ENCODE measurements around the gene METTL13. TPM values are rescaled to one million over a fixed set of nuclear protein-coding genes. Genes with fewer than 3 reads are reported as not detected.

METTL13 gene, protein sequence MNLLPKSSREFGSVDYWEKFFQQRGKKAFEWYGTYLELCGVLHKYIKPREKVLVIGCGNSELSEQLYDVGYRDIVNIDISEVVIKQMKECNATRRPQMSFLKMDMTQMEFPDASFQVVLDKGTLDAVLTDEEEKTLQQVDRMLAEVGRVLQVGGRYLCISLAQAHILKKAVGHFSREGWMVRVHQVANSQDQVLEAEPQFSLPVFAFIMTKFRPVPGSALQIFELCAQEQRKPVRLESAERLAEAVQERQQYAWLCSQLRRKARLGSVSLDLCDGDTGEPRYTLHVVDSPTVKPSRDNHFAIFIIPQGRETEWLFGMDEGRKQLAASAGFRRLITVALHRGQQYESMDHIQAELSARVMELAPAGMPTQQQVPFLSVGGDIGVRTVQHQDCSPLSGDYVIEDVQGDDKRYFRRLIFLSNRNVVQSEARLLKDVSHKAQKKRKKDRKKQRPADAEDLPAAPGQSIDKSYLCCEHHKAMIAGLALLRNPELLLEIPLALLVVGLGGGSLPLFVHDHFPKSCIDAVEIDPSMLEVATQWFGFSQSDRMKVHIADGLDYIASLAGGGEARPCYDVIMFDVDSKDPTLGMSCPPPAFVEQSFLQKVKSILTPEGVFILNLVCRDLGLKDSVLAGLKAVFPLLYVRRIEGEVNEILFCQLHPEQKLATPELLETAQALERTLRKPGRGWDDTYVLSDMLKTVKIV
- 10 to 100 TPM; 14.8 to 19.4 TPM for total RNA-seq
- long read RNA-seq, donor 1, transcript METTL13-201 (8 exons, 3,327 nt): major isoform, 12 of 19 reads
- long read RNA-seq, donor 1, partial matches to known transcripts: 5 of 19 reads
- long read RNA-seq, donor 1, other reads (novel, unspliced or antisense): 1 of 19 reads
- long read RNA-seq, donor 2, transcript METTL13-202 (8 exons, 3,022 nt): minor isoform, 5 of 36 reads
- long read RNA-seq, donor 2, transcript METTL13-201 (8 exons, 3,327 nt): major isoform, 15 of 36 reads
- long read RNA-seq, donor 2, partial matches to known transcripts: 8 of 36 reads
- long read RNA-seq, donor 2, other reads (novel, unspliced or antisense): 8 of 36 reads

- DNase-seq (ENCODE audit: low spot score): peak; percentile 100
- intact Hi-C loops (cut with DNase I): no loop called here
Measured at GRCh38 chr1:171781176-171781875, at the start of gene METTL13. TSS of gene METTL13 (plus strand) at chr1:171781660. CDS start at chr1:171781968, 308 bp downstream.

DNA sequence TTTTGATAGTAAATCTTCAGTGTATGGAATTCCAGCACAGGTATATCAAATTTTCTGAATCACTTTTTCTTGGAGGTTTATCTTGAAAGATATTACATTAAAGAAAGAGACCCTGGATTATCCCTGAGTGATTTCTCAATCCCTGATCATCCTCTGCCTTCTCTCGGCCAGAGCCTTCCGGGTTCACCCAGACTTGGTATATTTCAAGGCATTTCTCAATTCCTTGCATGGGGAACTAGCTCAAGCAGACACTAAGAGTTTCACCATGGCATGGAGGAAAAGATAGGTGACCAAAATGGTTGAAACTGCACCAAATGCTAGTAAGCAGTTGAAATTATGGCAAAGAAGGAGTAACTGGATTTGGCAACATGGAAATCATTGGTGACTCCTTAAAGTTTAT is 45.3 kb upstream of the METTL13 start:
- intact Hi-C loops (cut with DNase I): no loop called here

GRCh38 chr1:171738911-171739310 is 42.5 kb upstream of the METTL13 start:
- DNase-seq (ENCODE audit: low spot score): no peak
- intact Hi-C loops (cut with DNase I): no loop called here

More for the DNA sequence above, 45.3 kb upstream of the METTL13 start:
- DNase-seq (ENCODE audit: low spot score): no peak

DNA sequence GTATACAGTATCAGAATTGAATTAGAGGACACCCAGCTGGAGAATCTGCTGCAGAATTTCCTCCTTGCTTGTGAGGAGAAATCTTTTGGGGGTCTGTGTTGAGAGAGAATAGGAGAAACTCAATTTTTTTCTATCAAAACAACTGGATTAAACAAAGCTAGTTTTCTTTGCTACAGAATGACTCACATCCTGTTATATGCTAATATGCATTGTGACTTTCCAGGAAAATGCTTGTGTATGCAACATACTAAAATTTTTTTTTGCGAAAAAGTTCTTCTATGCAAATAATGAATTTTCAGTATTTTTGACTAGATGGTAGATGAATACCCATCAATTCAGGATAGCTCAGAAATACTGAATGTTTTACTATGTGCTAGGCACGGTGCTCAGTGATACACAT is 41.8 kb upstream of the METTL13 start:
- intact Hi-C loops (cut with DNase I): no loop called here

DNA sequence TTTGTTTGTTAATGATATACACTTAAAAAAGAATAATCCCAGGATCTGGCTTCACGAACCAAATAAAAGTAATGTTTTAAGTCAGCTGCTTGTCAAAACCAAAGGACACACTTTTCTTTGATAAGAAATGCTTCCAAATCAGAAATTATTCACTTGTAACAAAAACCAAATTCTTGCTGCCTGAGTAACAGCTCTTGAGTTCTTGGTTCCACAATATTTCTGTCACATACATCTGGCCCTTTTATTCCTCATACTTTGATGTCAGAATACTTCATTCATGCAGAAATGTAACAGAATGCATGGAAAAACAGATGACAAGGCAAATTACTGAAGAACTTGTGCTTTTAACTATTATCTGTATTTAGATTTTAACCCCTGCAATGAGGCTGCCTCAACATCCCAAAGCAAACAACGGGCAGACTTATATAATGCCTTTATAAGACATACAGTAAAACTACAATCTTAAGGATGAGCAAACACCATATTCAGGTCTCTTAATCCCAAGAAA is 41.0 kb upstream of the METTL13 start:
- DNase-seq (ENCODE audit: low spot score): no peak
- intact Hi-C loops (cut with DNase I): no loop called here

More for the DNA sequence above, 41.8 kb upstream of the METTL13 start:
- no peak for DNase-seq (ENCODE audit: low spot score)

- intact Hi-C loops (cut with DNase I): no loop called here
- DNase-seq (ENCODE audit: low spot score): no peak
Measured at GRCh38 chr1:171740987-171741871, 40.2 kb upstream of the METTL13 start.

- peak; percentile 96 for DNase-seq (ENCODE audit: low spot score)
- intact Hi-C loops (cut with DNase I): no loop called here
Measured at GRCh38 chr1:171741872-171742576, 39.4 kb upstream of the METTL13 start, which contains the start of gene VAMP4. TSS of gene VAMP4 (minus strand) at chr1:171742065. CDS start at chr1:171738414, 3,651 bp downstream.

GRCh38 chr1:171742577-171742922 is 38.9 kb upstream of the METTL13 start:
- intact Hi-C loops (cut with DNase I): no loop called here
- DNase-seq (ENCODE audit: low spot score): no peak

DNA sequence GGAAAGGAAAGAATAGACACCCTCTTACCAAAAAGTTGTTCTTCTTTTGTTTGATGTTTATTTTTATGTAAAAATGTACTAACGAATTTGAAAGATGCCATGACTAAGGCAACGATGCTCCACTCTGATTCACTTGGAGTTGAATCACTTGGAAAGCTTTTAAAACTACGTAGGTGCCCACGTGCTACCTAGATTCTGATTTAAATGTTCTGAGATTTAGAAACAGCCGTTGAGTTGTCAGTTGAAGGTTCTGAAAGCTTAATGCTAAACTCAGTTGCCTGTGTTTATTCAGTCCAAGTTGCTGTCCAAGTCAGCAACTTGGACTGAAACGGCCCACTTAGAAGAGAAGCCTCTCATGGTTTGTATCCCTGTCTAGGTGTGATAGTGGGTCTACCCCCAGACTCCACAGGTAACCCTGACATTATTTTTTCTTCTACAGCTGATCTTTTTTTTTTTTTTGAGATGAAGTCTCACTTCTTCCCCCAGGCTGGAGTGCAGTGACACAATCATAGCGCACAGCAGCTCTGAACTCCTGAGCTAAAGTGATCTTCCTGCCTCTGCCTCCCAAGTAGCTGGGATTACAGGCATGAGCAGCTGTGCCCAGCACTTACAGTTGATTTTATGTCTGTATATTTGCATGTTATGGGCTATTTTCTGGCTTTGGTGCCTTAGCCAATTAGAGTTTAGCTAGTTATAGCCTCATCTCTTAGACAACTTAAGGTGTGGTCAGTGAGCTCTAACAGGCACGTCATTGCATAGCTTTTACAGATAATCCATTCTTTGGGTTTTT is 38.2 kb upstream of the METTL13 start:
- no peak for DNase-seq (ENCODE audit: low spot score)
- intact Hi-C loops (cut with DNase I): no loop called here

- intact Hi-C loops (cut with DNase I): no loop called here
- no peak for DNase-seq (ENCODE audit: low spot score)
Measured at GRCh38 chr1:171744986-171745385, 36.5 kb upstream of the METTL13 start.

GRCh38 chr1:171748651-171749050 is 32.8 kb upstream of the METTL13 start:
- intact Hi-C loops (cut with DNase I): no loop called here

DNA sequence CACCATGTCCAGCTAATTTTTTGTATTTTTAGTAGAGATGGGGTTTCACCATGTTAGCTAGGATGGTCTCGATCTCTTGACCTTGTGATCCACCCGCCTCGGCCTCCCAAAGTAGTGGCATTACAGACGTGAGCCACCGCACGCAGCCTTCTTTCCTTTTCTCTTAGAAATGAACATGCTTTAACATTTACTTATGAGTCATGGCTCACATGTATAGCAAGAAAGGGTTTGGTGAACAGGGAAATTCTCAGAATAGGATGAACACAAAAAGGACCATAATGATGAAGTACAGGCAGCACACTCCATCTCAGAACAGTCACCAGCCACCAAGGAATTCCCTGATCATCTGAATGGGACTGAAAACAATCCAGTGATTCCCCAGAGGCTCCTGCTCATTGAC is 30.2 kb upstream of the METTL13 start:
- DNase-seq (ENCODE audit: low spot score): no peak
- intact Hi-C loops (cut with DNase I): no loop called here

More at GRCh38 chr1:171748651-171749050, 32.8 kb upstream of the METTL13 start:
- no peak for DNase-seq (ENCODE audit: low spot score)

GRCh38 chr1:171753182-171753581 is 28.3 kb upstream of the METTL13 start:
- intact Hi-C loops (cut with DNase I): no loop called here
- no peak for DNase-seq (ENCODE audit: low spot score)

- intact Hi-C loops (cut with DNase I): no loop called here
Measured at GRCh38 chr1:171753685-171754352, 27.6 kb upstream of the METTL13 start.

GRCh38 chr1:171754353-171754705 is 27.1 kb upstream of the METTL13 start:
- intact Hi-C loops (cut with DNase I): no loop called here

More at GRCh38 chr1:171753685-171754352, 27.6 kb upstream of the METTL13 start:
- no peak for DNase-seq (ENCODE audit: low spot score)

DNA sequence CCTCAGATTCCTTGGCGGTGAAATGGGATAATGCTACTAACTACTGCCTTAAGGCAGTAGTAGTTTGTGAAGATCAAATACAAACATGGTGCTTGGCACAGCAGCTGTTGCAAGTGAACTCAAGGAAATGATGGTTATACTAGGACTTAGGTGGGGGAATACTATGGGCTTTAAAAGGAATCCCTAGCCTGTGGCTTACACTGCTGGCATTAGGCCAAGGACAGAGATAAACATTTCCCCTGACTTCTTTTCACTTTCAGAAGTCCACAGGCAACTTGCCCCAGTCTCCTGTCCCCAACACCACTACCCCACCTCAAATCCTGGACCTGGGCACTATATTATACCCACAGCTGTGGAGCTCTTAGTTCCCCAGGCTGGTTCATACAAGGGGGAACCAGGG is 26.5 kb upstream of the METTL13 start:
- intact Hi-C loops (cut with DNase I): no loop called here
- no peak for DNase-seq (ENCODE audit: low spot score)

More at GRCh38 chr1:171754353-171754705, 27.1 kb upstream of the METTL13 start:
- no peak for DNase-seq (ENCODE audit: low spot score)
